ENCODE measurements around the gene TMCO4. TPM values are rescaled to one million over a fixed set of nuclear protein-coding genes. Genes with fewer than 3 reads are reported as not detected.

TMCO4 gene
- total and polyA plus RNA-seq, 2 of the 4 experiments (the other 2 are of a cell fraction): 7.3 to 8.6 TPM

GRCh38 chr1:19689085-19689757 is 110.5 kb downstream of the TMCO4 start:
- no peak overlapping the region for H3K14ac ChIP-seq (replicated peaks; ENCODE audit: low read depth, low read length)
- no peaks in the 10 kb centered on the region for H3K27me3 ChIP-seq (ENCODE audit: control insufficient read depth, insufficient read depth, low read length)
- no peak overlapping the region for H2AK9ac ChIP-seq (replicated peaks; ENCODE audit: low read depth, low read length, poor library complexity)
- no peak overlapping the region for H3K56ac ChIP-seq (ENCODE audit: extremely low read depth, insufficient read depth, low read length)
- intact Hi-C loops (cut with micrococcal nuclease) (no loop called here), in situ Hi-C loops (cut with MboI; ENCODE audit: low sequenced_read_pairs) (no loop called here), dilution Hi-C loops (cut with HindIII; ENCODE audit: low sequenced_read_pairs, unreplicated experiment) (no loop called here)
- no peak overlapping the region for H3K4me2 ChIP-seq (ENCODE audit: low read depth, low read length)
- H2BK15ac ChIP-seq (ENCODE audit: low read depth, low read length): no peak overlapping the region
- ChIA-PET CTCF (no interaction called here), POLR2A (ENCODE audit: unreplicated experiment) (no interaction called here)
- no peak overlapping the region for H2BK5ac ChIP-seq (ENCODE audit: low read depth, low read length, poor library complexity, severe bottlenecking)
- no peak overlapping the region for H3K4ac ChIP-seq (ENCODE audit: low read depth, low read length)
- no peaks in the 10 kb centered on the region for H3K9me1 ChIP-seq (ENCODE audit: insufficient read depth, low read length)
- no peak overlapping the region for H3K27ac ChIP-seq (ENCODE audit: insufficient read depth, low read length)
- no peak overlapping the region for H4K91ac ChIP-seq (ENCODE audit: insufficient read depth, low read depth, low read length)
- ATAC-seq (ENCODE audit: low read depth) (no peak), DNase-seq (no peak)
- no peak overlapping the region for H3K4me3 ChIP-seq (ENCODE audit: insufficient read depth, low read depth, low read length)
- H4K5ac ChIP-seq (ENCODE audit: low read depth, low read length): no peak overlapping the region
- TF ChIP-seq SMC3 (IDR thresholded peaks at IDR 0.05; ENCODE audit: low read depth, low read length) (no peak), CTCF (conservative IDR thresholded peaks at IDR 0.05; ENCODE audit: low read depth, low read length) (no peak), CEBPB (IDR thresholded peaks at IDR 0.05; ENCODE audit: low read depth, low read length) (no peak), FOS (IDR thresholded peaks at IDR 0.05; ENCODE audit: low read depth, low read length) (no peak), USF2 (IDR thresholded peaks at IDR 0.05; ENCODE audit: low read depth, low read length) (no peak), BHLHE40 (IDR thresholded peaks at IDR 0.05; ENCODE audit: low read depth, low read length) (no peak), RAD21 (IDR thresholded peaks at IDR 0.05; ENCODE audit: low read length) (no peak), CHD1 (IDR thresholded peaks at IDR 0.05; ENCODE audit: low read depth, low read length) (no peak), RFX5 (IDR thresholded peaks at IDR 0.05; ENCODE audit: low read depth, low read length) (no peak), RCOR1 (IDR thresholded peaks at IDR 0.05; ENCODE audit: insufficient replicate concordance, low read length) (no peak), POLR2A (IDR thresholded peaks at IDR 0.05; ENCODE audit: low read depth, low read length) (no peak), MXI1 (IDR thresholded peaks at IDR 0.05; ENCODE audit: borderline replicate concordance, low read depth, low read length) (no peak), NFE2L2 (IDR thresholded peaks at IDR 0.05; ENCODE audit: low read depth, low read length) (no peak), MAZ (IDR thresholded peaks at IDR 0.05; ENCODE audit: borderline replicate concordance, low read depth, low read length) (no peak)
- no peak overlapping the region for H3K23ac ChIP-seq (ENCODE audit: low read depth, low read length)
- H3K9me3 ChIP-seq (ENCODE audit: control insufficient read depth, insufficient read depth, low read length): peaks cover 3% of the 10 kb centered on the region; the same call in 1 of the 2 replicates
- H4K20me1 ChIP-seq (ENCODE audit: insufficient read depth, low read length): no peaks in the 10 kb centered on the region; the same call in 1 of the 2 replicates
- H3K9ac ChIP-seq (ENCODE audit: low read depth, low read length): no peak overlapping the region
- no TSS peak for BruUV-seq (replicated peaks)
- H3K4me1 ChIP-seq (ENCODE audit: control insufficient read depth, insufficient read depth, low read length): no peaks in the 10 kb centered on the region
- H4K8ac ChIP-seq (ENCODE audit: low read depth in 2 of 2, low read length in 2 of 2): no peak overlapping the region
- H2BK120ac ChIP-seq (ENCODE audit: low read depth, low read length): no peak overlapping the region
- H3K18ac ChIP-seq (ENCODE audit: low read depth, low read length): no peak overlapping the region
- H2AK5ac ChIP-seq (ENCODE audit: low read depth, low read length): no peak overlapping the region
- WGBS, 2 experiments (ENCODE audit: extremely low coverage in 2 of 2, insufficient read length in 1 of 2): 96% methylated on average over 4 of the region's 5 CpGs; no CpG with 5 or more reads in 1 of the 2 experiments
- no peak overlapping the region for H2AFZ ChIP-seq (replicated peaks; ENCODE audit: low read length, poor library complexity)
- H3K36me3 ChIP-seq (ENCODE audit: control insufficient read depth, insufficient read depth, low read length): peaks cover 12% of the 10 kb centered on the region; the same call in 1 of the 2 replicates
- no peaks in the 10 kb centered on the region for H3K79me1 ChIP-seq (ENCODE audit: low read depth in 1 of 2, low read length in 2 of 2)
- H2BK20ac ChIP-seq (ENCODE audit: low read depth, low read length): no peak overlapping the region
